Osteoblast (primary cell): ENCODE data around the gene ZBTB22. TPM values are rescaled to one million over a fixed set of nuclear protein-coding genes. Genes with fewer than 3 reads are reported as not detected.
A peak's percentile ranks its signal among the peaks of the same experiment; 100 is the strongest.

Experiments
- DNase-seq: peaks from one replicate; pipeline ENCODE4 v3.0.0; 2011; ENCODE audit warnings: low spot score, mixed read lengths; ENCODE audit not compliant: insufficient read length; ENCODE audit errors: missing footprints
- H2AFZ ChIP-seq: 2 replicates; pipeline ENCODE4 v1.6.0; 2011; ENCODE audit warnings: mild to moderate bottlenecking, low read length
- H3K27ac ChIP-seq: 2 replicates; pipeline ENCODE4 v1.5.1; 2011; ENCODE audit warnings: mild to moderate bottlenecking, low read depth, low read length, moderate library complexity
- H3K27me3 ChIP-seq: 2 replicates; pipeline ENCODE4 v1.6.0; 2012; ENCODE audit warnings: mild to moderate bottlenecking, control low read depth, inconsistent platforms, low read length, moderate library complexity; ENCODE audit not compliant: insufficient read depth
- H3K36me3 ChIP-seq: 2 replicates; pipeline ENCODE4 v1.5.1; 2011; ENCODE audit warnings: mild to moderate bottlenecking, low read length, control low read depth, moderate library complexity; ENCODE audit not compliant: insufficient read depth
- H3K4me1 ChIP-seq: 2 replicates; pipeline ENCODE4 v1.5.1; 2011; ENCODE audit warnings: mild to moderate bottlenecking, low read length, control low read depth, moderate library complexity; ENCODE audit not compliant: insufficient read depth
- H3K4me2 ChIP-seq: 2 replicates; pipeline ENCODE4 v1.6.0; 2011; ENCODE audit warnings: mild to moderate bottlenecking, low read length; ENCODE audit not compliant: insufficient read depth
- H3K4me3 ChIP-seq: fragments of 200-600 bp; sonication (generic); 3 replicates; pipeline ENCODE4 v1.5.1; 2012; ENCODE audit warnings: mild to moderate bottlenecking, low read length, inconsistent platforms; ENCODE audit not compliant: insufficient read depth
- H3K79me2 ChIP-seq: 2 replicates; pipeline ENCODE4 v1.6.0; 2012; ENCODE audit warnings: mild to moderate bottlenecking, low read length, control low read depth, inconsistent platforms; ENCODE audit not compliant: insufficient read depth
- H3K9me3 ChIP-seq: 2 replicates; pipeline ENCODE4 v1.5.1; 2011; ENCODE audit warnings: low read depth, low read length, control low read depth
- H4K20me1 ChIP-seq: 2 replicates; pipeline ENCODE4 v1.6.0; 2012; ENCODE audit warnings: mild to moderate bottlenecking, low read length, control low read depth; ENCODE audit not compliant: insufficient read depth
- CTCF ChIP-seq: IDR thresholded peaks from 2 replicates; pipeline ENCODE4 v1.5.1; 2011; ENCODE audit warnings: mild to moderate bottlenecking, low read depth, low read length, moderate library complexity; ENCODE audit errors: extremely low read depth
- total RNA-seq: library from RNA; depleted of rRNA; stranded (reverse); fragments of >200 nt; gene quantifications from 2 replicates; pipeline ENCODE4 v1.2.3, GENCODE V29; 2012

Gene ZBTB22
- total RNA-seq, 1 donor, result 19.5 TPM

GRCh38 chr6:33273924-33274902 lies 43.3 kb downstream of the ZBTB22 start:
- Histone ChIP-seq H4K20me1 (peaks cover 50% of the 10 kb centered on the region), H3K27me3 (no peaks in the 10 kb centered on the region), H3K36me3 (peaks cover 55% of the 10 kb centered on the region), H2AFZ (no peak overlapping the region), H3K4me2 (peak overlapping the region; percentile 99), H3K79me2 (peaks cover 58% of the 10 kb centered on the region), H3K9me3 (no peaks in the 10 kb centered on the region), H3K27ac (peak overlapping the region; percentile 95), H3K4me1 (peaks cover 48% of the 10 kb centered on the region), H3K4me3 (peak overlapping the region; percentile 89)
- DNase-seq, result no peak
- no peak for TF ChIP-seq CTCF

DNA sequence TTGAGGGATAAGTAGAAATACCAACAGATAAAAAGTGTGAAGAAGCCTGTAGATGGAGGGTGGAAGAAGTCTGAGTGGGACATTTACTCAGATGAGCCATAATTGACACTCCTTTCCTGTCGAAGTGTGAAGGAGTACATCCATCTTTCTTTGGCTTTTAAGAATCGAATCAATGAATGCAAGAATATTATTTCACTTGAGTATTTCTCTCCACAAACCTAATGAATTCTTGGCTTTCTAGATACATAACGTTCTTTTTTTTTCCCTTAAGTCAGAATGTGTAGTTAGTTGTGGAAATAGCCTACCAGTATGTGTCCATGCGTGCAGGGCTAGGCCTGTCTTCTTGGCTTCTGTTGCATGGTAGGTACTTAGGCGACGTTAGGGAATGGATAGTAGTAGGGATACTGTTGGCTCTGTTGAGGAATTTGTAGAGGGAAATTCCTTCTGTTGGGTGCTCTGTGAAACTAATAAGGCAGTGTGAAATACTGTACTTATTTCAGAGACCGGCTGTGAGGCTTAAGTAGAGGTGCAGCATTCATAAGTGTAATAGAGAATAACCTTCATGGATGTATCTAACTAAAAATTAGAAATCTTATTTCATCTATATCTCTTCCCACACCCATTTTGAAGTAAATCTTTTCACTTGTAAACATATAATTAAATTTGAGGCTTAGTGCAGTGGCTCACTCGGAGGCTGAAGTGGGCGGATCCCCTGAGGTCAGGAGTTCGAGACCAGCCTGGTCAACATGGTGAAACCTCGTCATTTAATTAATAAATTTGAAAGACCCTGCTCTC lies 44.2 kb downstream of the ZBTB22 start:
- no peaks in the 10 kb centered on the region for H3K27me3 ChIP-seq
- DNase-seq, result no peak
- no peak for TF ChIP-seq CTCF
- peaks cover 58% of the 10 kb centered on the region for H3K79me2 ChIP-seq
- H3K27ac ChIP-seq, result peak overlapping the region; percentile 95
- H3K4me2 ChIP-seq, result peak overlapping the region; percentile 99
- no peaks in the 10 kb centered on the region for H3K9me3 ChIP-seq
- H4K20me1 ChIP-seq, result peaks cover 50% of the 10 kb centered on the region
- no peak overlapping the region for H2AFZ ChIP-seq
- H3K4me3 ChIP-seq, result peak overlapping the region; percentile 89
- H3K4me1 ChIP-seq, result peaks cover 48% of the 10 kb centered on the region
- peaks cover 57% of the 10 kb centered on the region for H3K36me3 ChIP-seq

- Histone ChIP-seq H3K9me3 (no peaks in the 10 kb centered on the region), H2AFZ (peak overlapping the region; percentile 100), H3K4me2 (peak overlapping the region; percentile 99), H3K79me2 (peaks cover 58% of the 10 kb centered on the region), H3K4me3 (peak overlapping the region; percentile 89), H3K36me3 (peaks cover 66% of the 10 kb centered on the region), H3K27ac (peak overlapping the region; percentile 95), H3K4me1 (peaks cover 48% of the 10 kb centered on the region), H4K20me1 (peaks cover 47% of the 10 kb centered on the region), H3K27me3 (no peaks in the 10 kb centered on the region)
- DNase-seq, result no peak
- TF ChIP-seq CTCF, result no peak
These were observed 45.0 kb downstream of the ZBTB22 start for GRCh38 chr6:33272275-33273128.
